ENCODE results near the gene MBIP.

DNA sequence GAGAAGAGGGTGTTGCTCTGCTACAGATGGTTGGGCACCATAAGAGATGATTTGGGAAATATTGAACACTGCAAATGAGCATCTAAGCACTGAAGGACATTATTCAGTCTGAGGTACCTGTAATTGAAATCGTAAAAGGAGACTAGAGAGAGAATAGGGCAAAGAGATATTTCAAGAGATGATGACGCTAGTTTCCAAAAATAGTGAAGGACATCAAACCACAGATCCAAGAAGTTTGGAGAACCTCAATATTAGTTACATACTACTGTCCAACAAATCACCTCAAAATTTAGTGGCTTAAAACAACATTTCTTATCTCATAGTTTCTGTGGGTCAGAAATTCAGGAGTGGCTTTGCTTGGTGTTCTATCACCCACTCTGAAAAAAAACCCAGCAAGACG, 4.5 kb upstream of the MBIP start:
- TF ChIP-seq, protein P1, sequence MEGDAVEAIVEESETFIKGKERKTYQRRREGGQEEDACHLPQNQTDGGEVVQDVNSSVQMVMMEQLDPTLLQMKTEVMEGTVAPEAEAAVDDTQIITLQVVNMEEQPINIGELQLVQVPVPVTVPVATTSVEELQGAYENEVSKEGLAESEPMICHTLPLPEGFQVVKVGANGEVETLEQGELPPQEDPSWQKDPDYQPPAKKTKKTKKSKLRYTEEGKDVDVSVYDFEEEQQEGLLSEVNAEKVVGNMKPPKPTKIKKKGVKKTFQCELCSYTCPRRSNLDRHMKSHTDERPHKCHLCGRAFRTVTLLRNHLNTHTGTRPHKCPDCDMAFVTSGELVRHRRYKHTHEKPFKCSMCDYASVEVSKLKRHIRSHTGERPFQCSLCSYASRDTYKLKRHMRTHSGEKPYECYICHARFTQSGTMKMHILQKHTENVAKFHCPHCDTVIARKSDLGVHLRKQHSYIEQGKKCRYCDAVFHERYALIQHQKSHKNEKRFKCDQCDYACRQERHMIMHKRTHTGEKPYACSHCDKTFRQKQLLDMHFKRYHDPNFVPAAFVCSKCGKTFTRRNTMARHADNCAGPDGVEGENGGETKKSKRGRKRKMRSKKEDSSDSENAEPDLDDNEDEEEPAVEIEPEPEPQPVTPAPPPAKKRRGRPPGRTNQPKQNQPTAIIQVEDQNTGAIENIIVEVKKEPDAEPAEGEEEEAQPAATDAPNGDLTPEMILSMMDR (IDR thresholded peaks at IDR 0.05; ENCODE audit: poor library complexity, severe bottlenecking): no peak
- TF ChIP-seq EZH2 (IDR thresholded peaks at IDR 0.05; ENCODE audit: borderline replicate concordance, insufficient read depth, low read length, poor library complexity, severe bottlenecking) (no peak), EP300 (conservative IDR thresholded peaks at IDR 0.05; ENCODE audit: poor library complexity, severe bottlenecking) (no peak), POLR2AphosphoS5 (IDR thresholded peaks at IDR 0.05) (no peak)
